Measurements from ENCODE around the gene TLL1.

The TLL1 gene

GRCh38 chr4:165971446-165971845, 98.4 kb downstream of the TLL1 start:
- no peak for TF ChIP-seq CTCF (IDR thresholded peaks at IDR 0.05)
- H3K27me3 ChIP-seq (ENCODE audit: control insufficient read depth, insufficient read depth, low read length) = no peaks in the 10 kb centered on the region

GRCh38 chr4:165971933-165972332, 98.9 kb downstream of the TLL1 start:
- no peak overlapping the region for H3K27ac ChIP-seq

More at GRCh38 chr4:165971446-165971845, 98.4 kb downstream of the TLL1 start:
- H3K4me3 ChIP-seq (ENCODE audit: low read depth, low read length) = no peak overlapping the region
- H3K27ac ChIP-seq = no peak overlapping the region
- no peaks in the 10 kb centered on the region for H3K9me3 ChIP-seq (ENCODE audit: control insufficient read depth, low read length)
- no peak overlapping the region for H3K4me2 ChIP-seq (ENCODE audit: low read length)
- no peaks in the 10 kb centered on the region for H3K79me2 ChIP-seq
- no peak overlapping the region for H3K9ac ChIP-seq
- H2AFZ ChIP-seq = no peak overlapping the region
- H3K36me3 ChIP-seq (ENCODE audit: control insufficient read depth, insufficient read depth, low read length) = no peaks in the 10 kb centered on the region
- no peaks in the 10 kb centered on the region for H3K4me1 ChIP-seq

GRCh38 chr4:165972747-165973146, 99.7 kb downstream of the TLL1 start:
- no peaks in the 10 kb centered on the region for H3K4me1 ChIP-seq
- no peak overlapping the region for H2AFZ ChIP-seq
- H3K4me3 ChIP-seq (ENCODE audit: low read depth, low read length) = no peak overlapping the region
- no peak overlapping the region for H3K27ac ChIP-seq
- no peak overlapping the region for H3K4me2 ChIP-seq (ENCODE audit: low read length)
- no peaks in the 10 kb centered on the region for H3K79me2 ChIP-seq
- no peaks in the 10 kb centered on the region for H3K27me3 ChIP-seq (ENCODE audit: control insufficient read depth, insufficient read depth, low read length)
- no peaks in the 10 kb centered on the region for H3K9me3 ChIP-seq (ENCODE audit: control insufficient read depth, low read length)
- no peak for TF ChIP-seq CTCF (IDR thresholded peaks at IDR 0.05)
- no peaks in the 10 kb centered on the region for H3K36me3 ChIP-seq (ENCODE audit: control insufficient read depth, insufficient read depth, low read length)
- H3K9ac ChIP-seq = no peak overlapping the region

More at GRCh38 chr4:165971933-165972332, 98.9 kb downstream of the TLL1 start:
- Histone ChIP-seq H3K27me3 (ENCODE audit: control insufficient read depth, insufficient read depth, low read length) (no peaks in the 10 kb centered on the region), H2AFZ (no peak overlapping the region), H3K36me3 (ENCODE audit: control insufficient read depth, insufficient read depth, low read length) (no peaks in the 10 kb centered on the region), H3K9ac (no peak overlapping the region), H3K4me2 (ENCODE audit: low read length) (no peak overlapping the region), H3K4me3 (ENCODE audit: low read depth, low read length) (no peak overlapping the region), H3K9me3 (ENCODE audit: control insufficient read depth, low read length) (no peaks in the 10 kb centered on the region), H3K79me2 (no peaks in the 10 kb centered on the region), H3K4me1 (no peaks in the 10 kb centered on the region)
- TF ChIP-seq CTCF (IDR thresholded peaks at IDR 0.05) = no peak

- H2AFZ ChIP-seq = no peak overlapping the region
- H3K79me2 ChIP-seq = no peaks in the 10 kb centered on the region
- H3K36me3 ChIP-seq (ENCODE audit: control insufficient read depth, insufficient read depth, low read length) = no peaks in the 10 kb centered on the region
- no peak overlapping the region for H3K4me3 ChIP-seq (ENCODE audit: low read depth, low read length)
- no peak for TF ChIP-seq CTCF (IDR thresholded peaks at IDR 0.05)
- no peaks in the 10 kb centered on the region for H3K4me1 ChIP-seq
- no peaks in the 10 kb centered on the region for H3K9me3 ChIP-seq (ENCODE audit: control insufficient read depth, low read length)
- H3K9ac ChIP-seq = no peak overlapping the region
- no peak overlapping the region for H3K4me2 ChIP-seq (ENCODE audit: low read length)
- H3K27me3 ChIP-seq (ENCODE audit: control insufficient read depth, insufficient read depth, low read length) = no peaks in the 10 kb centered on the region
- no peak overlapping the region for H3K27ac ChIP-seq
Observed at GRCh38 chr4:165982934-165983333, 109.9 kb downstream of the TLL1 start.

GRCh38 chr4:165986956-165987698, 114.1 kb downstream of the TLL1 start:
- Histone ChIP-seq H3K4me3 (ENCODE audit: low read depth, low read length) (no peak overlapping the region), H3K9me3 (ENCODE audit: control insufficient read depth, low read length) (no peaks in the 10 kb centered on the region), H2AFZ (no peak overlapping the region), H3K9ac (no peak overlapping the region), H3K27ac (no peak overlapping the region), H3K79me2 (no peaks in the 10 kb centered on the region), H3K27me3 (ENCODE audit: control insufficient read depth, insufficient read depth, low read length) (no peaks in the 10 kb centered on the region), H3K4me1 (no peaks in the 10 kb centered on the region), H3K36me3 (ENCODE audit: control insufficient read depth, insufficient read depth, low read length) (no peaks in the 10 kb centered on the region), H3K4me2 (ENCODE audit: low read length) (no peak overlapping the region)
- TF ChIP-seq CTCF (IDR thresholded peaks at IDR 0.05) = no peak
